NCI-H1048 (cell line): ENCODE measurements around the gene RGS6.

ENCODE experiments used
- DNase-seq: peaks from one replicate; lab custom pipeline; 2025; lab: John Stamatoyannopoulos, UW

RGS6 gene

DNA sequence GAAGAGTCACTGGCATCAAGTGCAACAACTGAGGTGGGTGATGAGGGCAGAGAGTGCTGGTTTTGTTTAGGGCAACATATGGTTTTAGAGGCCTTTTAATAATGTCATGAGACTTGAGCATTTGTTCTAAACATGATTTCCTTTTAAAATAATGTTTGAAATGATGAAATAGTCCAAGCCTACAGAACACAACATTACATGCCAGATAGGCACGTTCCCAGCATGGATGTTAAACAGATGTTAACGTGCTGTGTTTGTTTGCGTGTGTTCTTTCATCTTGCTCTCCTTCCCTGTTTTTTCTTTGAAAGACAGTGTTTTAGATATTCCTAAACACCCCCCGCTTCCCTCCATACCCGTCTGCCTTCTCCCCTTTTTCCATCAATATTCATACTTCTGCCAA lies 82.3 kb downstream of the RGS6 start:
- DNase-seq: no peak

DNA sequence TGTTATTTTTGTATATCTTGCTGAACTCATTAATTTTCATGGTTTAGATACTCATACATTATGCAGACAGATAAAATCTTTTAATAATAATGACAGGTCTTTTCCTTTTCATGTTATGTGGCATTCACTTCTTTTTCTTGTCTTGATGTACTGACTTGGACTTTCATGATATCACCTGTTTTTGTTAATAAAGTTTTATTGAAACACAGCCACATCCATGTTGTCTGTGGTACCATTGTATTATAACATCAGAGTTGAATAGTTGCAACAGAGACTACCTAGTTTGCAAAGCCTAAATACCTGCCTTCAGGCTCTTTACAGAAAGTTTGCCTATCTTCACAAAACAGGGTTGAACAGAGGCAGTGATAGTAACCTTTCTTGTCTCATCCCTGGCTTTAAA lies 85.1 kb downstream of the RGS6 start:
- no peak for DNase-seq

DNA sequence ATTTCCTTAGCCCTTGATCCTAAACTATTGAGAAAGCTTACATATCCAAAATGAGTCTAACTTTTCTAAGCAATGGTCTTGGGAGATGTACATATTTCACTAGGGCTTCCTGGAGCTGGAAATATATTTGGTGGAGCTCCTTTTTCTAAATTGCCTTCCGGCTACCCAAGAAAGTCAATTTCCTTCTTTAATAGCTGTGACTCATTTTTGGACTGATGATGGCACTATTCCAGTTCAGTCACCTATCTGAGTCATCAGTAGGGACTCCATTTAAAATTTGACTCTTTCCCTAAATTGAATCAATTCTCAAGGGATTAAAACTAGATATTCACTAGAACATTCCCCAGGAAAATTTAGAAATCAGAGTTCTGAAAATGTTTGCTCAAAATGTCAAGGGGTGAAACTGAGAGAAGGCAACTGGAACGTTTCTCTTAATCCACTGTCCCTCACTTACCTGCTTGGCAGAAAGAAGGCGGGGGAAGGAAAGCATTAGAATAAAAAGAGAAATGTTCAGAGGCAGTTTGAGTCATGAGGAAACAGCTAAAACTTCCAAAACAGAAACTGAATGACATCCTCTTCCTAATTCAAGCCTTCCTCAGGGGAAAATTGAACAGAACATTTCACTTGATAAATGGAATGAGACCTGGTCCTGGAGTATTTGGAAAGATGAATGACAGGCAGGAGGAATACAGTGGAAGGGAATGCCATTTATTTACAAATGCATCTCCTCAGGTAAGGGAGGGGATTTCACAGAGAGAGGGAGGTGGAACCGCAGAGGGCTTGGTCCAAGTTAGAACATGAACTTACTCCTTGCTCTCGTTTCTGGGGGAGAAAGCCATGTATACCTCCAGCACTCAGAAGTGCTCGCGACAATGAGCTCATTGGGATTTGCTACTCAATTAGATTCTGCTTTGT lies 91.2 kb downstream of the RGS6 start:
- no peak for DNase-seq

DNA sequence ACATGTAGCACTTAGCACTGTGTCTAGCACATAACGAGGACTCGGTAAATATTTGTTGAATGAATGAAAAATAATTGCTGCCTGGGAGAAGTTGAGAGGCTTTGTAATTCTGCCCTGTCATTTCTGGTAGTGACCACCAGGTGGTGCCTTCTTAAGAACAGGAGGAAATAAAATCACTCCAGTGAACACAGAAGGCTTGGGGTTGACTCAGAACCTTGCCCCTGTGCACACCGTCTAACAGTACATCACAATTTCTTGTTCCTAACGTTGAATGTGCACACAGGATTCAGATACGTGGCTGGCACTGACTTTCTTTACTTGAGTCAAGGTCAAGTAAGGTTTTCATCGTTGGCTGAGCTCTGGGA lies 91.8 kb downstream of the RGS6 start:
- DNase-seq: no peak

DNA sequence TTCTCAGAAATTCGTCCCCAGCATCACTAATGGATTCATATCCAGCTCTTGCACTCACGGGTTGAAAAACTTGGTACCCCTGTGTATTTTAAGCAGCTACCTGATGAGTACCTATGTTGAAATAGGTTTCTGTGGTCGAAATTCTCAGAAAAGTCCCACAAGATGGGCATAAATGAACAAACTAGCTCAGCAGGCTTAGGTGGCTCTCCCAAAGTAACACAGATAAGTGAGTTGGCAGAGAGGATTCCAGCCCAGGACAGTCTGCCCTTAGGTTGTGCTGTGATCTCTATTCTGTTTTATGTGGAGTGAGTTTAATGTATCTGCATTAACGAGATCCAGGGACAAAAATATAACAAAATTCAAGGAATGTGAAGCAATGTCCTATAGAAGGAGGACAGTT lies 92.3 kb downstream of the RGS6 start:
- no peak for DNase-seq

DNA sequence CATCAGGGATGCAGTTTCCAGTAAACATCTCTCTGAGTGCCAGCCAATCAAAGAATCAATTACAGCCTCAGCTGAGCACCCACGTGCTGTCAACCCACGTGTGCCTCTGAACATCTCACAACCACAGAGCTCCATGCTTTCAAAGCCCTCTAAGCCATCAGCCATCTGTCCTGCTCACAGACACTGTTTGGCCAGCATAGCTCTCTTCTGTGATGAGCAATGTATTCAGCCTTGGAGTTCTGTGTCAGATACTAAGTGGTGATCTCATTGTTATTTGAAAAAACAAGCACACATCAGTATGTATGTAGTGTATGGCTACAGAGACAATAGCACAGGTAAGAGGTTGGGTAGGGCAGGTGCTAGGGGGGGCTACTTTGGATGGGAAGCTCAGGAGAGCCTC lies 94.3 kb downstream of the RGS6 start:
- DNase-seq: no peak

DNA sequence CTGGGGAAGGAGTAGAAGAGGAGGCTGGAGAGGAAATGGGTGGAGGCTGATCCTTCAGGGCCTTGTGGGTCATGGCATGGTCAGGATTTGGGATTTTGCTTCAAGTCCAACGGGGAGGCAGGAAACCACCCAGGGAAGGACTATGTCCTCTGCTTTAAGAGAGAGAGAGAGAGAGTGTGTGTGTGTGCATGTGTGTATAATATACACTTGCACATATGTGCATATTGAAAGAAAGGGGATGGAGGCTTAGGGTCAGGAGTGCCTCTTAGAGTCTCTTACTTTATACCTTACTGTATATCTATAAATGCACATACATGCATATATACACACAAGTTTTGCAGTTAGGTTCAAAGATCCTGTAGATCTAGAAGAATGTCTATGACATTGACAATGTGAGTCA lies 94.8 kb downstream of the RGS6 start:
- no peak for DNase-seq

DNA sequence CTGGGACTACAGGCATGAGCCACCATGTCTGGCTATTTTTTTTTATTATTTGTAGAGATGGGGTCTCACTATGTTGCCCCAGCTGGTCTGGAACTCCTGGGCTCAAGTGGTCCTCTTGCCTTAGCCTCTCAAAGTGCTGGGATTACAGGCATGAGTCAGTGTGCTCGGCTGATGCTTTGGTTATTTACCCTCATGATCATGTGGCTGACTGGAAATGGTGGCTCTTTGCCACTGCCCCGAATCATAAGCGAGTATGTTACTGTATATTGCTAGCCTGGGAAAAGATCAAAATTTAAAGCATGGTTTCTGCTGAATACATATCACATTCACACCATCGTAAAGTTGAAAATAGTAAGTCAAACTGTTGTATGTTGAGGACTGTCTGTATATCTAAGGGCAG lies 101.1 kb downstream of the RGS6 start:
- no peak for DNase-seq

DNA sequence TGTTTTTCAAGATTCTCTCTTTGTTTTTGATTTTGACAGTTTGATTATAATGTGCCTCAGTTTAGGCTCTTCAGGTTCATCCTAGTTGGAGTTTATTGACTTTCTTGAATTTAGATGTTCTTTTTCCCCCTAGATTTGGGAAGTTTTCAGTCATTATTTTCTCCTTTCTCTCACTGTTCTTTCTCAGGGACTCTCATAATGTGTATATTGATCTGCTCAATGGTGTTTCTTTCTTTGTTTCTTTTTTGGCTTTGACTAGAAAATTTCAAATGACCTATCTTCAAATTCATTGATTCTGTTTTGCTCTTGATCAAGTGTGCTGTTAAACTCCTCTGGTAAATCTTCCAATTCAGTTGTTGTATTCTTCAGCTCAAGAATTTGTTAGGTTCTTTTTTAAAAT lies 108.3 kb downstream of the RGS6 start:
- no peak for DNase-seq

DNA sequence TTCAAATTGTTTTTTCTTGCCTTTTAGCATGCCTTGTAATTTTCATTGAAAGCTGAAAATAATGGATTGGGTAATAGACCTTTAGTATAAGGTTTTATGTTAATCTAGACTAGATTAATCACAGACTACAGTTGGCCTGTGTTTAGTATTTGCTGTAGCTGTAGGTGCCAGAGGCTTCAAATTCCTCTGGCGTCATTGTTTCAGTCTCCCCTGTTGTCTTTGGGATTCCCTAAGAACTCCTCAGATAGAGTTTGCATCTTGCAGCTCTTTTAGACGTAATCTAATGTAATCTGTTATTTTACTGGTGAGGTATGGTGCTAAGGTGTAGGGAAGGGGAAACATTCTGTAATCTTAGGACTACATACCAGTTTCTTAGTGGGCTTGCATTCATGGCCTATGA lies 113.0 kb downstream of the RGS6 start:
- no peak for DNase-seq

DNA sequence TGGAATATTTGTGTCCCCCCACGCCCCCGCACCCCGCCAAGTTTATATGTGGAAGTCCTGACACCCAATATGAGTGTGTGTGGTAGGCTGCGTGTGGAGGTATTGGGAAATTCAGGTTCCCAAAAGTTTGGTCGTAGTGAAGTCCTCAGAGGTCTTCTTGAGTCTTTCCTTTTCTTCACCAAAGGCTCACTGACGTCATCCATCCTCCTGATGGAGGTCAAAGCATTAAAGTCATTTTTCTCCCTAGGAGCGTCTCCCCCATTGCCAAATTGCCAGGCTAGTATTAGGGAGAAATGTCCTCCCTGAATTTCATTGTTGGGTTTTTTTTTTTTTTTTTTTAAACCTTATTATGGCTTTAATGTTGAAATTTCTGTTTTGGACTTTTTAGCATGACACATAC lies 113.7 kb downstream of the RGS6 start:
- DNase-seq: no peak

DNA sequence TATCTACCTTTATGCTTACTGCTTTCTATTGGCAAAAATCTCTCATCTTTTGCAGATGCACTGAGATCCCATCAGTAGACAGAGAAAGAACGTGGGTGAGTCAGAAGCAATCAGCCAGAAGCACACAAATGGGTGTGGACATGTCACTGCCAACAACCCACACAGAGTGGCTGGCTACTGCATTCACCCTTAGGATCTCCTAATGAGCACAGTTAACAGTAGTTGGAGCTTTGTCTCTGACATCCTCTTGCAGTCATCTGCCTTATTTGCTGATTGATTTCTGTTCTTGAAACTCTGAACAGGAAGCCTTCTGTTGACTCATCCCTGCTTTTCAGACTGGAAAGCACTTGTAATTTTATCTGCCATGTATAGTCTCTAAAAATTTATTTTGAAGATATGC lies 117.2 kb downstream of the RGS6 start:
- no peak for DNase-seq

DNA sequence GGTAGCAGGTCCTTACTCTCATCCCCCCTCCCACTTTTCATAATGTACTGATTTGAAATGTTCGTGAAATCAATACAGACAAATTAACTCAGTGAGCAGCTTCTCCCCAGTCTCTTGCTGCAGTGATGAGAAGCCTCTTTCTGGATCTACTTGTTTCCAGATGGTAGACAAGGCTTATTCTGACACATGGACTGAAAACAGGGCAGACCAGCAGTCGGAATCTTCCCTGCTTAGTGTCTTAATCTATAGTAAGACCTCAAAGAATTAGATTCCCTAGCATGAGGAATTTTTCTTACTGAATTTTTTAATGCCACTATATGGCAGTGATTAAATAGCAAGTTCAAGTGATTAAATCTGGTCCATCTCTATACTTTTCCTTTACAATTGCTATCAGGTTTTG lies 120.1 kb downstream of the RGS6 start:
- DNase-seq: no peak

DNA sequence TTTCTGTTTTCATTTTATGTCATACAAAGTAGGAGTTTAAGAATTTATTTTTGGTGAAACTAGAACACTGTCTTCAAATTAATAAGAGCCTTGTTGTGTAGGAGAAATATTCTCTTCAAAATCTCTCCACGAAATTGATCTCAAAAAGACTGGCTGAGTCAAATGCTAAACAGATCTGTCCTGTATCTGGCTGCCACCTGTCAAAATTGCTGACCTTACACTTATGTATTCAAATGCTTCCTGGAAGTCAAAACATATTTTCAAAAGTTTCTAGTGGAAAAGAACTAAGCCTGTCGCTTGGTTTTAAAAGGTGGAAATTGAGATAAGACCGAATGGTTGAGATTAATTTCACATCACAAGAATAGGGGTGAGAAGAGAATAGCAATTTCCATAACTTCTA lies 121.4 kb downstream of the RGS6 start:
- DNase-seq: no peak

DNA sequence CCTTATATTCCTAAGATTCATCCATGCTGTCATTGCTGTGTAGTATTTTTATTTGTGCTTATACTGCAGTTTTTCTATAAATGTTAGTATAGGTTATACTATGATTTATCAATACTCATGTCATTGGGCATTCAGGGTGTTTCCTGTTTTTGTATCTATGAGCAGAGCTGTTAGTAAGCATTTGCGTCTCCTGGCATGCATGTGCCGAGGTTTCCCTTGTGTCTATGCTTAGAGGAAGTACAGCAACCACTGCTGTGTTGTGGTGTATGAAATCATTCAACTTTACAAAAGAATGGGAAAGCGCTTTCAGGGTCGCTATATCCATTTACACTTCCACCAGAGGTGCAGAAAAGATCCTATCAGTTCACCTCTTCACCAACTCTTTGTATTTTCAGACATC lies 122.7 kb downstream of the RGS6 start:
- no peak for DNase-seq

DNA sequence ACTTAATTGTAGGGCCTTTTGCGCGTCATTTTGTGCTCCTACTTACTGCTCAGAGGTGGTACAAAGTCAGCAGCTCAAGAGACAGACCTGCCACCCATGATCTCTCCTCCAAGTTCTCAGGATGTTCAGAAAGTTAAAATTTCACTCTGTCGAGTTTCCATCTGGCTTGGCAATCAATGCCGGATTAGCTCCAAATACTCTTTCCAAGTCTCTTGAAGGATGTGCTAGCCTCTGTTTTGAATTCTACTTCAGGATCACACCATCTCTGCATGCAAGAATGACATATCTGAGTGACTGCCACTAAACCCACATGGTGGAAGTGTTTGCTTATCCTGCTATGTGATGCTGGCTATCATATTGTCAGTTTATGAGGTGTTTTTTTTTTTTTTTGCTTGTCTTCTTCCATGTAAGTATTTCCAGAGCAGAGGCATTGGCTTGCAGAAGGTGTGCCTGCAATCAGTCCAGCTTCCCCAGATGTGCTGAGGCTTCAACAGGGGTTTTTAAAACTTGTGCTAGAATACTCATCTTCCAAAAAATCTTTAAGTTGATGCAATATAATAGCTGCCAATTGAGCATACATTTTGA lies 125.6 kb downstream of the RGS6 start:
- no peak for DNase-seq

DNA sequence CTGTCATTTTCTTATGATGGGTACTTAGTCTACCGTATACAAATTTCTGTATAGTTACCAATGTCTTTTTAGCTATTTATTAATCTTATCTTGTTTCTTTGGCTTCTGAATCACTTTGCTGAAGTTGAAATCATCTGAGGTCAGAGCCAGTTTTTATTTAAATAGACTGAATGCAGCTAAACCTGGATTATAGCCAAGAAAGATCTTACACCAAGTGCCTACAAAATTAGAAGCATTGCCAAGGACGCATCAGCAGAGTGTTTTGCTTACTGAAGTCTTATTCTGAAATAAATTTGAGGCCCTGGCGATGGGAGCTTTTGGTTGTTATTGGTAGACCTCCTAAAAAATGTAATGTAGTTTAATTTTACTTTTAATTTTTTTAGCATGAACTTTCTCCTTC lies 128.2 kb downstream of the RGS6 start:
- no peak for DNase-seq

DNA sequence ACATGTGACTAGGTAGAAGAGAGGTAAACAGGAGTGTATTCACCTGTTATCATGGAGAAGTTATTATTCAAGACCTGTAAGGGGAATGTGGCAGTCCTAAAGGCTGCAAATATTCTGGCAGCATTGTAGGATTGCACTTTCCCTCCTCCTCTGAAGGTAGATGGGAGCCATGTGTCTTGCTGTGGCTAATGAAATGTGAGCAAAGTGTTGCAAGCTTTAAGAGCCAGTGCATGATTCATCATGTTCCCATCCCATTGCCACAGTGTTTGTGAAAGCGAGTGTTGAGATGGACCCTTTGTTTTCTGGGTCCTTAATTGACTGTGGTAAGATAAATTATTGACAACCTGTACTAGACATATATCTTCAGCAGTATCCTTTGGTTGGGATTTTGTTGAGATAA lies 128.7 kb downstream of the RGS6 start:
- DNase-seq: no peak

DNA sequence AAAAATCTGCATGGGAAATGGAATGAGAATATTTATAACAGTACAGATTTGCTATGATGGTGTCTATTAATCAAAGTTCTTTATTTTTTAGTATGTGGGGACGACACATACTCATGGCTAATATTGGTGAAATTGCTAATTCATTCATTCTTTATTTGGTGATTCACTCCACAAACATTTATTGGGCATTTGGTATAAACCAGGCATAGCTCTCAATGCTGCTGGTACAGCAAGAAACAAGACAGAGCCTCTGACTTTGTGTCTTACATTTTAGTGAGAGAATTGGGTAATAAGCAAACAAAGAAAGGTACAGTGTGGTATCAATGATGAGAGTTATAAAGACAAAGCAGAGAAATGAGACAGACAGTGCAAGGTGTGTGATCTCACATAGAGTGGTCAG lies 129.5 kb downstream of the RGS6 start:
- DNase-seq: no peak

DNA sequence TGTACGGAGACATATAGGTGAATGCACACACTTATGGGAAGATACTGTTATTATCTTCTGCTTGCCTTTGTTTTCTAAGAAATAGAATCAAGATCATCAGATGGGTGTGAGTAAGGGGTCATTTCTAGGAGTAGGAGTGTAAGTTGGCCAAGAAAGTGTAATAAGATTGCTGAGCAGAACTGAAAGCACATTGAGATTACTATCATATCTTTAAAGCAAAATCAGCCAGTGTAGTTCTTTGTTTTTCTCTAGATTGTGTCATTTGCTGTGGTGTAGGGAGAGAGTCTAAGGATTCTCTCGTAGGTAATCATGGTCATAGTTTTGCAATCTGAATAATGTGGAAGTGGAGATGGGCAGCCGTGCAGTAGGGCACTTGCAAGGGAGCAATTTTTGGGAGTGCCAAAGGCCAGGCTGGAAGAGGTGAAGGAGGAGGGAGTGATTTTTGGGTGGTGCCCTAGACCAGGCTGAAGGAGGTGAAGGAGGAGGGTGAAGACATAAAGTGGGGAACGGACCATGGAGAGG lies 131.6 kb downstream of the RGS6 start:
- no peak for DNase-seq

DNA sequence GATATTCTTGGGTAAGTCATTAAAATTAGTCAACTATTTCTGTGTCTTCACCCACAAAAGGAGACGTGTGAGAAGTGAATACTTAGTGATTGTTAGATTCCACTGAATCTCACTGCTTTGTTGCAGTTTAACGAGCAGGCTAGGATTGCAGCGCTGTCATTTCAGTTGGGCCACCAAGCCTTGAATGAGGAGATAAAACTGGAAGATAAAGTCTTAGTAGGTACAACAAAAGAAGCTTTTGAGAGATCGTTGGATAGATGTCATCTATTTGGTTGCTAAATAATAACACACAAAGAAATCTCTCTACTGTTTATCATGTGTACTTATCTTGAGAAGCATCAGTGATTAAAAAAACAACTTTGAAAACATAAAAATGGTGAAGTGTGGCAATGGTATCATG lies 132.3 kb downstream of the RGS6 start:
- no peak for DNase-seq

DNA sequence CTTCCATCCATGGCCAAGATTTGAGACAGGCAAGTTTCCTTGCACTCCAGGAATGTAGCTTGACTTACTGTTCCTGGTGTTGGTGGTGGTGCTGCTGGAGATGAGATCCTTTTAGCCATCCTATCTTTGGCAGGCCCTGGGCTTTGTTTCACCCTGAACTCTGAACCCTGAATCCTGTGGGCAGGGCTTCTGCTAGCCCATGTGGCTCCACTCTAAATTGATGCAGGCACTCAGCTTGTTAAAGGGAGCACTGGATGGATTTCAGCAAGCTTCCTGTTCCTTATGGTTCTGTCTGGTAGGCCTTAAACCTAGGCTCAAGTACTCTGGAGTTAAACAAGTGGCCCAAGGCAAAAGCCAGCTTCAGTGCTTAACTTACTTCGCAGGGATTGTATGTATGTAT lies 138.2 kb downstream of the RGS6 start:
- DNase-seq: no peak

DNA sequence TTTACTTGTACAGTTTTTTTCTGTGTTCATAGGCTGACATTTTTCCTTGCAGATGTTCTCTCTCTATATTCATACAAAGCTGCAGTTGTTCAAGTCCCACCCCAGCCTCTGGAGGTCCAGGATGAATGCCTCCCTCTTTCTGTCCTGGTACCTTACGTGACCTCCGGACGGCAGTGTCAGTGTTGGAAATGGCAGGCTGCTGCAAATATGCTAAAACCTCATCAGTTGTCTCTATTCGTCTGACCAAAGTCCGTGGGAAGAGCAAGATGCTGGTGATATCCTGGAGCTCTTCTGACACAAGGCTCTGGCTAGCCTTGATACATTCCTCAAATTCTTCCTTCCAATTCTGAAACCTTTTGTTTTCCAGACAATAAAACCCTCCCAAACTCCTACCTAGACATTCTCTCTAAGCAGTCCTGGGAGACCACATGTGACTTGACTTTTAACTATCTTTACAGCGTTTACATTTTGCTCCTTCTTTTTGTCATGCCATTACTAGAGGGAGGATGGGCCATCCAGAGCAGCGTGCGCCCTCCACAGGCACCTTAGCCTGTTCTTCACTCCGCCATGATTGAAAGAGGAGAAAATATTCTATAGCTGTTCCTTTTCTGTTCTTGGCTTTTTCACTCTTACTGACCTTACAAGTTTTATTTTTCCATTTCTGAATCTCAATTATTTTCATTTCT lies 143.6 kb downstream of the RGS6 start:
- no peak for DNase-seq
